ENCODE results near the gene PPDPF. TPM values are rescaled to one million over a fixed set of nuclear protein-coding genes. Genes with fewer than 3 reads are reported as not detected.

PPDPF gene
- total RNA-seq, 1 experiment from 2014 or later, result 634 TPM

DNA sequence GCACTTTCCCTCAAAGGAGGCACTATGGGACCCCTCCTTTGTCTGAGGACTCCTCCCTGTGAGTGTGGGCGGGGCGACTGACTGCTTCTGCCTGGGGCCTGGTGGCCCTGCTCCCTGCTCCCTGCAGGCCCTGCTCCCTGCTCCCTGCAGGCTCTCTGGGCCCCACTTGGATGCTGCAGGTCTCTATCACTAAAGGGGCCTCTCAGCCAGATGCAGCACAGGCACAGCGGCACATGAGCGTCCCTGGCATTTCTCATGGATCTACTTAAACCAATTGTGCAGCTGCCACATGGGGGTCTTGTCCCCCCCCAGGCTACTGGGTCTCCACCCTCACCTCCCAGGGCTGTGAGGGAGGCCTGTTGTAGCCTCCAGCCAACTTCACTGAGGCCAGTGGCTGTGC lies 29.5 kb upstream of the PPDPF start:
- no peaks in the 10 kb centered on the region for H3K4me1 ChIP-seq
- CTCF ChIA-PET, result no interaction called here
- no peak overlapping the region for H3K4me3 ChIP-seq (ENCODE audit: low read depth, low read length)
- intact Hi-C loops (cut with micrococcal nuclease; ENCODE audit: unreplicated experiment), result no loop called here
- no TSS peak for BruUV-seq (replicated peaks)
- no peak overlapping the region for H3K4me3 Mint-ChIP-seq (ENCODE audit: unreplicated experiment)
- no peaks in the 10 kb centered on the region for H3K36me3 ChIP-seq (ENCODE audit: control insufficient read depth, insufficient read depth, low read length)
- H3K27me3 Mint-ChIP-seq (ENCODE audit: insufficient read depth, unreplicated experiment), result no peaks in the 10 kb centered on the region
- peaks cover 20% of the 10 kb centered on the region for H3K9me3 Mint-ChIP-seq (ENCODE audit: unreplicated experiment)
- TF ChIP-seq, protein P1, sequence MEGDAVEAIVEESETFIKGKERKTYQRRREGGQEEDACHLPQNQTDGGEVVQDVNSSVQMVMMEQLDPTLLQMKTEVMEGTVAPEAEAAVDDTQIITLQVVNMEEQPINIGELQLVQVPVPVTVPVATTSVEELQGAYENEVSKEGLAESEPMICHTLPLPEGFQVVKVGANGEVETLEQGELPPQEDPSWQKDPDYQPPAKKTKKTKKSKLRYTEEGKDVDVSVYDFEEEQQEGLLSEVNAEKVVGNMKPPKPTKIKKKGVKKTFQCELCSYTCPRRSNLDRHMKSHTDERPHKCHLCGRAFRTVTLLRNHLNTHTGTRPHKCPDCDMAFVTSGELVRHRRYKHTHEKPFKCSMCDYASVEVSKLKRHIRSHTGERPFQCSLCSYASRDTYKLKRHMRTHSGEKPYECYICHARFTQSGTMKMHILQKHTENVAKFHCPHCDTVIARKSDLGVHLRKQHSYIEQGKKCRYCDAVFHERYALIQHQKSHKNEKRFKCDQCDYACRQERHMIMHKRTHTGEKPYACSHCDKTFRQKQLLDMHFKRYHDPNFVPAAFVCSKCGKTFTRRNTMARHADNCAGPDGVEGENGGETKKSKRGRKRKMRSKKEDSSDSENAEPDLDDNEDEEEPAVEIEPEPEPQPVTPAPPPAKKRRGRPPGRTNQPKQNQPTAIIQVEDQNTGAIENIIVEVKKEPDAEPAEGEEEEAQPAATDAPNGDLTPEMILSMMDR (IDR thresholded peaks at IDR 0.05; ENCODE audit: insufficient read depth in 1 of 2, low read depth in 1 of 2, low read length in 1 of 2, severe bottlenecking in 1 of 2, unreplicated experiment in 1 of 2), result no peak
- no peaks in the 10 kb centered on the region for H3K36me3 Mint-ChIP-seq (ENCODE audit: insufficient read depth, unreplicated experiment)
- no peaks in the 10 kb centered on the region for H3K27me3 ChIP-seq (replicated peaks; ENCODE audit: control insufficient read depth, insufficient read depth, low read length)
- DNase-seq, result no peak
- no peak overlapping the region for H3K27ac Mint-ChIP-seq (ENCODE audit: unreplicated experiment)
- POLR2A ChIA-PET, result no interaction called here
- no peaks in the 10 kb centered on the region for H3K4me1 Mint-ChIP-seq (ENCODE audit: low read depth, unreplicated experiment)
- H3K9me3 ChIP-seq, result no peaks in the 10 kb centered on the region

DNA sequence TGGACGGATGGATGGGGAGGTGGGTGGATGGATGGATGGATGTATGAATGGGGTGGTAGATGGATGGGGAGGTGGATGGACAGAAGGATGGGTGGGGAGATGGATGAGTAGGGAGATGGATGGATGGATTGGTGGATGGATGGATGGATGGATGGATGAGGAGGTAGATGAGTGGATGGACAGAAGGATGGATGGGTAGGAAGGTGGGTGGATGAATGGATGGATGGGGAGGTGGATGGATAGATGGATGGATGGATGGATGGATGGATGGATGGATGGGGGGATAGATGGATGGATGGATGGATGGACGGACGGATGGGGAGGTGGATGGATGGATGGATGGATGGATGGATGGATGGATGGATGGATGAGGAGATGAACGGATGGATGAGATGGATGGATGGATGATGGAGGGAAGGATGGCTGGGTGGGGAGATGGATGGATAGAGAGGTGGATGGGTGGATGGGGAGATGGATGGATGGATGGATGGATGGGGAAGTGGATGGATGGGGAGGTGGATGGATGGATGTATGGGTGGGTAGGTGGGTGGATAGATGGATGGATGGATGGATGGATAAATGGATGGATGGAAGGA lies 28.8 kb upstream of the PPDPF start:
- Mint-ChIP-seq H3K9me3 (ENCODE audit: unreplicated experiment) (peaks cover 20% of the 10 kb centered on the region), H3K27me3 (ENCODE audit: insufficient read depth, unreplicated experiment) (no peaks in the 10 kb centered on the region), H3K4me1 (ENCODE audit: low read depth, unreplicated experiment) (no peaks in the 10 kb centered on the region), H3K27ac (ENCODE audit: unreplicated experiment) (no peak overlapping the region), H3K36me3 (ENCODE audit: insufficient read depth, unreplicated experiment) (no peaks in the 10 kb centered on the region), H3K4me3 (ENCODE audit: unreplicated experiment) (no peak overlapping the region)
- H3K4me3 ChIP-seq (ENCODE audit: low read depth, low read length), result no peak overlapping the region
- no peaks in the 10 kb centered on the region for H3K9me3 ChIP-seq
- TF ChIP-seq, protein P1 (IDR thresholded peaks at IDR 0.05; ENCODE audit: insufficient read depth in 1 of 2, low read depth in 1 of 2, low read length in 1 of 2, severe bottlenecking in 1 of 2, unreplicated experiment in 1 of 2), result no peak
- no peak for DNase-seq
- intact Hi-C loops (cut with micrococcal nuclease; ENCODE audit: unreplicated experiment), result no loop called here
- CTCF ChIA-PET, result no interaction called here
- H3K4me1 ChIP-seq, result no peaks in the 10 kb centered on the region
- POLR2A ChIA-PET, result no interaction called here
- BruUV-seq (replicated peaks), result no TSS peak
- no peaks in the 10 kb centered on the region for H3K36me3 ChIP-seq (ENCODE audit: control insufficient read depth, insufficient read depth, low read length)
- H3K27me3 ChIP-seq (replicated peaks; ENCODE audit: control insufficient read depth, insufficient read depth, low read length), result no peaks in the 10 kb centered on the region

DNA sequence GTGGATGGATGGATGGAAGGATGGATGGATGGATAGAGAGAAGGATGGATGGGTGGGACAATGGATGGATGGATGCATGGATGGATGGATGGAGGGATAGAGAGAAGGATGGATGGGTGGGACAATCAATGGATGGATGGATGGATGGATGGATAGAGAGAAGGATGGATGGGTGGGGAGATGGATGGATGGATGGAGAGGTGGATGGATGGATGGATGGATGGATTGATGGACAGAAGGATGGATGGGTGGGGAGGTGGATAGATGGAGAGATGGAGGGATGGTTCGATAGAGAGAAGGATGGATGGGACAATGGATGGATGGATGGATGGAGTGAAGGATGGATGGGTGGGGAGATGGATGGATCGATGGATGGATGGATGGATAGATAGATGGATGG lies 28.0 kb upstream of the PPDPF start:
- no peak overlapping the region for H3K27ac Mint-ChIP-seq (ENCODE audit: unreplicated experiment)
- ChIA-PET CTCF (no interaction called here), POLR2A (no interaction called here)
- H3K4me3 Mint-ChIP-seq (ENCODE audit: unreplicated experiment), result no peak overlapping the region
- no TSS peak for BruUV-seq (replicated peaks)
- TF ChIP-seq, protein P1 (IDR thresholded peaks at IDR 0.05; ENCODE audit: insufficient read depth in 1 of 2, low read depth in 1 of 2, low read length in 1 of 2, severe bottlenecking in 1 of 2, unreplicated experiment in 1 of 2), result no peak
- no peak for DNase-seq
- Histone ChIP-seq H3K4me1 (no peaks in the 10 kb centered on the region), H3K36me3 (ENCODE audit: control insufficient read depth, insufficient read depth, low read length) (no peaks in the 10 kb centered on the region), H3K27me3 (replicated peaks; ENCODE audit: control insufficient read depth, insufficient read depth, low read length) (no peaks in the 10 kb centered on the region), H3K9me3 (no peaks in the 10 kb centered on the region), H3K4me3 (ENCODE audit: low read depth, low read length) (no peak overlapping the region)
- H3K27me3 Mint-ChIP-seq (ENCODE audit: insufficient read depth, unreplicated experiment), result no peaks in the 10 kb centered on the region
- intact Hi-C loops (cut with micrococcal nuclease; ENCODE audit: unreplicated experiment), result no loop called here
- peaks cover 20% of the 10 kb centered on the region for H3K9me3 Mint-ChIP-seq (ENCODE audit: unreplicated experiment)
- no peaks in the 10 kb centered on the region for H3K36me3 Mint-ChIP-seq (ENCODE audit: insufficient read depth, unreplicated experiment)
- H3K4me1 Mint-ChIP-seq (ENCODE audit: low read depth, unreplicated experiment), result no peaks in the 10 kb centered on the region
